GM10266 (cell line): ENCODE measurements around the gene SSBP2.

Source experiments
- DNase-seq: peaks from one replicate; pipeline ENCODE4 v3.0.0; 2012; ENCODE audit errors: extremely low spot score
- TF ChIP-seq, protein P1 (sequence below): IDR thresholded peaks from 2 replicates; pipeline ENCODE4 v1.5.1; 2012; ENCODE audit warnings: mild to moderate bottlenecking, low read depth; ENCODE audit not compliant: control insufficient read depth, insufficient read depth; ENCODE audit errors: missing control alignments

SSBP2 gene

DNA sequence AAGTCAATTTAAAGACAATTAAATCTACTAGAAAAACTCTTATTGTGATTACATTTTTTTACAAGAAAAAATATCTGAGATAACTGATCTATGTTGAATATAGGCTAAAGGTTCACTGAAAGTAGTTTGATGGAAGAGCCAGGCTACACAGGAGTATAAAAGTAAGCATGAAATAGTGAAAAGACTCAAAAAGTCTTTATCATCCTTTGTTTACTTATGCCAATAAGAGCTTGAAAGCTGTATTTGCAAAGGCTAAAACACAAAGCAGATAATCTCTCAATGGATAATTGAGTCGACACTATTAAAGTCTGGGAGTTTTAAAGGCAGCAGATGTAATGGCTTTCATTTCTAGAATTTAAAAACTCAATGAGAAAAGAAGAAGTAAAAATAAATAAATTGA is 42.0 kb downstream of the SSBP2 start:
- DNase-seq: no peak
- TF ChIP-seq, protein P1, sequence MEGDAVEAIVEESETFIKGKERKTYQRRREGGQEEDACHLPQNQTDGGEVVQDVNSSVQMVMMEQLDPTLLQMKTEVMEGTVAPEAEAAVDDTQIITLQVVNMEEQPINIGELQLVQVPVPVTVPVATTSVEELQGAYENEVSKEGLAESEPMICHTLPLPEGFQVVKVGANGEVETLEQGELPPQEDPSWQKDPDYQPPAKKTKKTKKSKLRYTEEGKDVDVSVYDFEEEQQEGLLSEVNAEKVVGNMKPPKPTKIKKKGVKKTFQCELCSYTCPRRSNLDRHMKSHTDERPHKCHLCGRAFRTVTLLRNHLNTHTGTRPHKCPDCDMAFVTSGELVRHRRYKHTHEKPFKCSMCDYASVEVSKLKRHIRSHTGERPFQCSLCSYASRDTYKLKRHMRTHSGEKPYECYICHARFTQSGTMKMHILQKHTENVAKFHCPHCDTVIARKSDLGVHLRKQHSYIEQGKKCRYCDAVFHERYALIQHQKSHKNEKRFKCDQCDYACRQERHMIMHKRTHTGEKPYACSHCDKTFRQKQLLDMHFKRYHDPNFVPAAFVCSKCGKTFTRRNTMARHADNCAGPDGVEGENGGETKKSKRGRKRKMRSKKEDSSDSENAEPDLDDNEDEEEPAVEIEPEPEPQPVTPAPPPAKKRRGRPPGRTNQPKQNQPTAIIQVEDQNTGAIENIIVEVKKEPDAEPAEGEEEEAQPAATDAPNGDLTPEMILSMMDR: no peak

DNA sequence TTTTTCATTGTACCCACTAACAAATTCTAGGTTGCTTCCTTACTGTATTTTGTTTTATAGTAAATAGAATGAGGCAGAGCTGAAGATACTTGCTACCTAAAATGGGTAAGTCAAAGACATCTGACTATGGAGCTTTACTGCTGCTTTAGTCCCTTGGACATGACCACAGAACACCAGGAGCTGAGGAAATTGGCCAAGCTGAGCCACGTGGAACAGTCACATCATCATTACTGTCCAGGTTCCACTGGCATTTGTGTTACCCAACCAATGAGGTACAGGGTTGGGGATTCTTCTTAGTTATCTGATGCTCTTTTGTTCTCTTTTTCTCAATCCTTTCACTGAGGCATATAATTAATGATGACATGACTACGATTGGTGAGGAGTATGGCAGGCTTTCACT is 47.1 kb downstream of the SSBP2 start:
- no peak for DNase-seq
- TF ChIP-seq, protein P1: no peak

- no peak for DNase-seq
- TF ChIP-seq, protein P1: no peak
Observed at GRCh38 chr5:81700166-81700565, 50.7 kb downstream of the SSBP2 start.

DNA sequence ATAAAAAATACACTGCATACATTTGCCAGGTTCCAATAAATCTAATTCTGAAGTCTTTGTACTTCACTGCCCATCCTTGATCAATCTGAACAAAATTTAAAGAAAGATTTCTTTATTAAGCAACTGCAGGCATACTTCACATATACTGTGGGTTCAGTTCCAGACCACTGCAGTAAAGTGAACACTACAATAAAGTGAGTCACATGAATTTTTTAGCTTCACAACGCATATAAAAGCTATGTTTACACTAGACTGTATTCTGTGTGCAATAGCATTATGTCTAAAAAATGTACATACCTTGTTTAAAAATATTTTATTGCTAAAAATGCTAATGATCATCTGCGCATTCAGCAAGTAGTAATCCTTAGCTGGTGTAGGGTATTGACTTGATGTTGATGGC is 52.1 kb downstream of the SSBP2 start:
- TF ChIP-seq, protein P1: no peak
- DNase-seq: no peak

DNA sequence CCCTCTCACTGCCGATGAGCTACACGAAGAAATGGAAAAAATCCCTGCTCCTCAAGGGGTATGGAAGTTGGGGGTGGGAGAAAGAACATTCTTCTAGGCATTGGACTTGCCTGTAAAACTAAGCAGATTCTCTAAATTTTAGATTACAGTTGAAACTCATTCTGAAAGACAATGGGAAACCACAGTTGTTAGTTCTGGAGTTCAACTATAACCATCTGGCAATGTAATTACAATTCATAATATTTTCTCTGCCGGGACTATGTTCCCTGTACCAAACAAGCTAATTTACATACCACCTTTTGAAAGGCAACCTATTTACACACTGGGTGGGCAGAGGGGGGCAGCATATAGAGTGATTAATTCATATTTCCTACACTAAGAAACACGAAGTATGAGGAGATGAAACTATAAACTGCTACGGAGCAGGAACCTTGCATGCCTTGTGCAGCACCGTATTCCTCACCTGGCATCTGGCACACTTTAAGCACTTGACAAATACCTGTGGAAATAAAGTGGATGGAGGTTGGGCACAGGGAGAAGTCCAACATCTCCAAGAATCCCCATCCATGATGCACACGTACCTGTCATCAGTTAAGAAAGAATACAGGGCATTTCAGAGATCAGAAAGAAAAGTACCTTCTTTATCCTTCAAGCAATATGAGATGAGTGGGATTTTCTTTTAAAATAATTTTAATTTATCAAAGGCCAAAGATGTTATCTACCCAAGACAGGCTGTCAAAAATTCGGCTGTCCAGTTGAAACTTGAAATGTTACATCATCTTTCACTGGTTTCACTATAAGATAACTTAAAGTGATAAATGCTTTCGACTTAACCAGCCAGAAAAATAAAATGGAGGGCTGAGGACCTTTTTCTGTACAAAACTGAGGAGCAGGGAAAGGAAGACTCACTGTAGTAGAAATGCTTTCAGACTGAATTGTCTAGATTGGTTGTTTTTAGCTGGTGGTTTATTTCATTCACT is 54.2 kb downstream of the SSBP2 start:
- TF ChIP-seq, protein P1: no peak
- DNase-seq: no peak

DNA sequence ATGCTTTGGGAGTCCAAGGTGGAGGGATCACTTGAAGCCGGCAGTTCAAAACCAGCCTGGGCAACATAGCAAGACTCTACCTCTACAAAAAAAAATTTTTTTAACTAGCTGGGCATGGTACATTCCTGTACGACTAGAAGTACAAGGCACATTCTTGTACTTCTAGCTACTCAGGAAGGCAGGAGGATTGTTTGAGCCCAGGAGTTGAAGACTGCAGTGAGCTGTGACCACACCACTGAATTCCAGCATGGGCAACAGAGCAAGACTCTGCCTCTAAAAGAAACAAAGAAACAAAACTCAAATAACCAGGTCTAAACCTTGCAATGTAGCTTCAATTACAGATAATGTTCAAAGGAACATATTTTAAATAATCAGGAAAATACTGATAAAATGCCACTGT is 56.2 kb downstream of the SSBP2 start:
- no peak for DNase-seq
- TF ChIP-seq, protein P1: no peak

DNA sequence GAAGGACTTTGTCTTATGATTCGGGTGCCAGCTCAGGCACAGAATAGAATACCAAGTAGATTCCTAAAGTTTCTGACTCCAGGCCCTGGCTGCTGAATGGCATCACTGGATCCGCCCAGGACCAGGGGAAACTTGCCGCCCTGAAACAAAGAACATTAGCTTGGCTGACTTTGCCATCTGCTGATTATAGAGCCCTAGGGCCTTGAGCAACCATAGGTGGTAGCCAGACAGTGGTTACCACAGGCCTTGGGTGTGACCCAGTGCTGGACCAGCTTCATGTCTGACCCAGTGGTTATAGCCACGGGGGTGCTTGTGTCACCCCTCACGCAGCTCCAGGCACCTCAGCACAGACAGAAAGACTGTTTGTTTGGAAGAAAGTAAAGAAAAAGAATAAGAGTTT is 62.7 kb downstream of the SSBP2 start:
- no peak for DNase-seq
- TF ChIP-seq, protein P1: no peak
